ENCODE results near the gene CRYBB3.

The CRYBB3 gene

GRCh38 chr22:25167834-25168601 lies 31.6 kb upstream of the CRYBB3 start:
- no peak for TF ChIP-seq CTCF (IDR thresholded peaks at IDR 0.05; ENCODE audit: control insufficient read depth, extremely low read depth, insufficient read depth)
- no peak for DNase-seq (ENCODE audit: low read depth)
- no peak overlapping the region for H3K4me3 ChIP-seq (ENCODE audit: low read depth, low read length)

- TF ChIP-seq CTCF (IDR thresholded peaks at IDR 0.05; ENCODE audit: control insufficient read depth, extremely low read depth, insufficient read depth), result no peak
- no peak for DNase-seq (ENCODE audit: low read depth)
- no peak overlapping the region for H3K4me3 ChIP-seq (ENCODE audit: low read depth, low read length)
Observed at GRCh38 chr22:25169278-25170031, 30.2 kb upstream of the CRYBB3 start.

- no peak for DNase-seq (ENCODE audit: low read depth)
- no peak overlapping the region for H3K4me3 ChIP-seq (ENCODE audit: low read depth, low read length)
- TF ChIP-seq CTCF (IDR thresholded peaks at IDR 0.05; ENCODE audit: control insufficient read depth, extremely low read depth, insufficient read depth), result no peak
Observed at GRCh38 chr22:25170426-25170980, 29.2 kb upstream of the CRYBB3 start.

GRCh38 chr22:25172153-25172552 lies 27.5 kb upstream of the CRYBB3 start:
- no peak for DNase-seq (ENCODE audit: low read depth)
- TF ChIP-seq CTCF (IDR thresholded peaks at IDR 0.05; ENCODE audit: control insufficient read depth, extremely low read depth, insufficient read depth), result peak; percentile 74
- H3K4me3 ChIP-seq (ENCODE audit: low read depth, low read length), result no peak overlapping the region

- H3K4me3 ChIP-seq (ENCODE audit: low read depth, low read length), result no peak overlapping the region
- TF ChIP-seq CTCF (IDR thresholded peaks at IDR 0.05; ENCODE audit: control insufficient read depth, extremely low read depth, insufficient read depth), result no peak
- DNase-seq (ENCODE audit: low read depth), result no peak
Observed at GRCh38 chr22:25174156-25174887, 25.3 kb upstream of the CRYBB3 start.

- no peak for TF ChIP-seq CTCF (IDR thresholded peaks at IDR 0.05; ENCODE audit: control insufficient read depth, extremely low read depth, insufficient read depth)
- no peak for DNase-seq (ENCODE audit: low read depth)
- H3K4me3 ChIP-seq (ENCODE audit: low read depth, low read length), result no peak overlapping the region
Observed at GRCh38 chr22:25174888-25175411, 24.7 kb upstream of the CRYBB3 start.
